ENCODE data around the gene UBE2N. TPM values are rescaled to one million over a fixed set of nuclear protein-coding genes. Genes with fewer than 3 reads are reported as not detected.
"Not testable (repeated sequence)": the region's sequence is repeated elsewhere in the genome, so short reads cannot be mapped to it uniquely, and the experiment has no call there.

Gene UBE2N
- total RNA-seq, 4 donors from 2014 or later, result 22.3 to 55.9 (median 30.8) TPM

GRCh38 chr12:93390549-93391297 is 51.0 kb downstream of the UBE2N start:
- no peak for TF ChIP-seq CTCF (IDR thresholded peaks at IDR 0.05)
- no peak for TF ChIP-seq POLR2A (IDR thresholded peaks at IDR 0.05)
- Histone ChIP-seq H3K4me3 (replicated peaks in 1 of 3) (no peak overlapping the region), H3K27ac (peak overlapping the region; percentile 73 to 92 (median 89)), H3K27me3 (no peaks in the 10 kb centered on the region), H3K9me3 (no peaks in the 10 kb centered on the region), H3K36me3 (peaks cover 6 to 8% of the 10 kb centered on the region in 2 donors), H3K4me1 (peaks cover 46 to 54% of the 10 kb centered on the region in 2 donors)
- intact Hi-C loops (cut with DNase I), result no loop called here
- DNase-seq, result peak; percentile 58 to 72
- 55% methylated on average over 5 of the region's 5 CpGs for WGBS, 2 donors

GRCh38 chr12:93390031-93390430 is 51.7 kb downstream of the UBE2N start:
- H3K27me3 ChIP-seq, result no peaks in the 10 kb centered on the region
- H3K36me3 ChIP-seq, result peaks cover 3% of the 10 kb centered on the region in 2 donors
- peak overlapping the region; percentile 73 to 92 (median 89) for H3K27ac ChIP-seq
- 32 to 36% methylated on average over 5 of the region's 5 CpGs for WGBS, 2 donors
- no peaks in the 10 kb centered on the region for H3K9me3 ChIP-seq
- TF ChIP-seq CTCF (IDR thresholded peaks at IDR 0.05) (no peak), POLR2A (IDR thresholded peaks at IDR 0.05) (no peak)
- no peak overlapping the region for H3K4me3 ChIP-seq (replicated peaks in 1 of 3)
- intact Hi-C loops (cut with DNase I), result no loop called here
- peaks cover 46 to 54% of the 10 kb centered on the region in 2 donors for H3K4me1 ChIP-seq
- no peak for DNase-seq

GRCh38 chr12:93387780-93388179 is 54.0 kb downstream of the UBE2N start:
- H3K9me3 ChIP-seq, result no peaks in the 10 kb centered on the region
- H3K36me3 ChIP-seq, result no peaks in the 10 kb centered on the region
- no peaks in the 10 kb centered on the region for H3K27me3 ChIP-seq
- H3K4me3 ChIP-seq (replicated peaks in 1 of 3), result no peak overlapping the region
- no peak overlapping the region for H3K27ac ChIP-seq
- intact Hi-C loops (cut with DNase I), result loop anchor here (5.0 kb wide), 1 partner anchor 145 kb away; no protein-coding TSS in a partner anchor
- 87 to 93% methylated on average over 2 of the region's 2 CpGs for WGBS, 2 donors
- no peak for DNase-seq
- H3K4me1 ChIP-seq, result peaks cover 47 to 57% of the 10 kb centered on the region in 2 donors
- TF ChIP-seq CTCF (IDR thresholded peaks at IDR 0.05) (no peak), POLR2A (IDR thresholded peaks at IDR 0.05) (no peak)

GRCh38 chr12:93381976-93382437 is 59.7 kb downstream of the UBE2N start:
- peak; percentile 41 to 48 for DNase-seq
- H3K9me3 ChIP-seq; H3K36me3 ChIP-seq; intact Hi-C loops (cut with DNase I); H3K4me3 ChIP-seq (replicated peaks in 1 of 3); H3K27me3 ChIP-seq: not testable (repeated sequence)
- Histone ChIP-seq H3K27ac (peak overlapping the region in 2 of 3 donors; percentile 95 to 97), H3K4me1 (peaks cover 27 to 34% of the 10 kb centered on the region in 2 donors)
- 84 to 94% methylated on average over 5 of the region's 5 CpGs for WGBS, 2 donors

GRCh38 chr12:93381161-93381975 is 60.4 kb downstream of the UBE2N start:
- H3K4me1 ChIP-seq, result peaks cover 31 to 41% of the 10 kb centered on the region in 2 donors
- no peaks in the 10 kb centered on the region for H3K27me3 ChIP-seq
- 55 to 57% methylated on average over 5 of the region's 5 CpGs for WGBS, 2 donors
- H3K9me3 ChIP-seq, result no peaks in the 10 kb centered on the region
- intact Hi-C loops (cut with DNase I), result no loop called here
- H3K27ac ChIP-seq, result peak overlapping the region; percentile 95 to 97 (median 96)
- no peaks in the 10 kb centered on the region for H3K36me3 ChIP-seq
- H3K4me3 ChIP-seq (replicated peaks in 1 of 3), result peak overlapping the region in 2 of 3 donors; percentile 72 to 98
- TF ChIP-seq CTCF (IDR thresholded peaks at IDR 0.05) (no peak), POLR2A (IDR thresholded peaks at IDR 0.05) (no peak)
- DNase-seq, result no peak

All from thyroid gland (tissue), 4 donors.